ENCODE data around the gene SAMD4B. TPM values are rescaled to one million over a fixed set of nuclear protein-coding genes. Genes with fewer than 3 reads are reported as not detected.

SAMD4B gene
- total and polyA plus RNA-seq, 10 of the 15 experiments (the other 5 are each of a cell fraction or from before 2014, with no cell fraction given), result 2.4 to 43.3 (median 23.9) TPM

DNA sequence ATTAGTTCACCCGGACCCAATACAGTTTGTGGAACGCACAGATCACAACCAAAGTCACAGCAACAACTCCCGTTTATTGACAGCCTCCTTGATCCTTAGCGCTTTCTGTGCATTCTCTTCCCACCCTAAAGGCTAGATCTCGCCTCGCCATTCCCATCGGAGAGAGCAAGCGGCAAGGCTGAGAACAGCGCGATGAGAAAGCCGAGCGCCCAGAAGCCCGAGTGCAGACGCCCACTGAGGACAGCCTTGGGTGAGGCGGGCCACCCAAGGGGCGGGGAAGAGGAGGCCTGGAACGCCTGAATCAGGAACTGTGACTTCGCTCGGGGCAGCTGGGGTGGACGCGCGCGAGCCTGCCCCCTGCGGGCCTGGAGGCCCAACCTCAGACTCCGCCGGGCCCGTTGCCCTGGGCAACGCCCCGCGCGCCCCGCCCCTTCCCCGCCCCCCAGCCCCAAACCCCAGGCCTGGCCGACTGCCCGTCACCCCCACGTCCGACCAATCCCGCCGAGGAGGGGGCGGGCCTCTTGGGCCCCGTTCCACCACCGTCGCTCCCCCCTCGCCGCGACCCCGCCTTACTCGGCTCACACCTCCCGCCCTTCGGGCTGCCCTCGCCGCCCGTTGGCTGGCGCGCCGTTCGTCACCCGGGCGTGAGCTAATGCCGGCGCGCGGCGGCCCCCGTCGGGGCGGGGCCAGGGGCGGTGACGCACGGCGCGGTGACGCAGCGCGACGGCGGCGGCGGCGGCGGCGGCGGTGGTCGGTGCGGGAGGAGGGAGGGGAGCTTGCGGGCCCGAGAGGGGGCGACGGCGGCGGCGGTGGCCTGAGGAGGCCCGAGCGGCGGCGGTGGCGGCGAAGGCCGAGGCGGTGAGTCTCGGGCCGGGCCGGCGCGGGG is at the start of gene SAMD4B (continued):
- TF ChIP-seq, protein P1, sequence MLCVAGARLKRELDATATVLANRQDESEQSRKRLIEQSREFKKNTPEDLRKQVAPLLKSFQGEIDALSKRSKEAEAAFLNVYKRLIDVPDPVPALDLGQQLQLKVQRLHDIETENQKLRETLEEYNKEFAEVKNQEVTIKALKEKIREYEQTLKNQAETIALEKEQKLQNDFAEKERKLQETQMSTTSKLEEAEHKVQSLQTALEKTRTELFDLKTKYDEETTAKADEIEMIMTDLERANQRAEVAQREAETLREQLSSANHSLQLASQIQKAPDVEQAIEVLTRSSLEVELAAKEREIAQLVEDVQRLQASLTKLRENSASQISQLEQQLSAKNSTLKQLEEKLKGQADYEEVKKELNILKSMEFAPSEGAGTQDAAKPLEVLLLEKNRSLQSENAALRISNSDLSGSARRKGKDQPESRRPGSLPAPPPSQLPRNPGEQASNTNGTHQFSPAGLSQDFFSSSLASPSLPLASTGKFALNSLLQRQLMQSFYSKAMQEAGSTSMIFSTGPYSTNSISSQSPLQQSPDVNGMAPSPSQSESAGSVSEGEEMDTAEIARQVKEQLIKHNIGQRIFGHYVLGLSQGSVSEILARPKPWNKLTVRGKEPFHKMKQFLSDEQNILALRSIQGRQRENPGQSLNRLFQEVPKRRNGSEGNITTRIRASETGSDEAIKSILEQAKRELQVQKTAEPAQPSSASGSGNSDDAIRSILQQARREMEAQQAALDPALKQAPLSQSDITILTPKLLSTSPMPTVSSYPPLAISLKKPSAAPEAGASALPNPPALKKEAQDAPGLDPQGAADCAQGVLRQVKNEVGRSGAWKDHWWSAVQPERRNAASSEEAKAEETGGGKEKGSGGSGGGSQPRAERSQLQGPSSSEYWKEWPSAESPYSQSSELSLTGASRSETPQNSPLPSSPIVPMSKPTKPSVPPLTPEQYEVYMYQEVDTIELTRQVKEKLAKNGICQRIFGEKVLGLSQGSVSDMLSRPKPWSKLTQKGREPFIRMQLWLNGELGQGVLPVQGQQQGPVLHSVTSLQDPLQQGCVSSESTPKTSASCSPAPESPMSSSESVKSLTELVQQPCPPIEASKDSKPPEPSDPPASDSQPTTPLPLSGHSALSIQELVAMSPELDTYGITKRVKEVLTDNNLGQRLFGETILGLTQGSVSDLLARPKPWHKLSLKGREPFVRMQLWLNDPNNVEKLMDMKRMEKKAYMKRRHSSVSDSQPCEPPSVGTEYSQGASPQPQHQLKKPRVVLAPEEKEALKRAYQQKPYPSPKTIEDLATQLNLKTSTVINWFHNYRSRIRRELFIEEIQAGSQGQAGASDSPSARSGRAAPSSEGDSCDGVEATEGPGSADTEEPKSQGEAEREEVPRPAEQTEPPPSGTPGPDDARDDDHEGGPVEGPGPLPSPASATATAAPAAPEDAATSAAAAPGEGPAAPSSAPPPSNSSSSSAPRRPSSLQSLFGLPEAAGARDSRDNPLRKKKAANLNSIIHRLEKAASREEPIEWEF (IDR thresholded peaks at IDR 0.05; ENCODE audit: insufficient replicate concordance, low read depth, low read length), result no peak
- no peak for TF ChIP-seq E2F4 (IDR thresholded peaks at IDR 0.05; ENCODE audit: low read depth, low read length)
- TF ChIP-seq POLR2AphosphoS5 (IDR thresholded peaks at IDR 0.05; ENCODE audit: low read length), result peak; percentile 97
- TF ChIP-seq RUNX3 (IDR thresholded peaks at IDR 0.05; ENCODE audit: low read length), result peak; percentile 66
- TF ChIP-seq, protein P2, sequence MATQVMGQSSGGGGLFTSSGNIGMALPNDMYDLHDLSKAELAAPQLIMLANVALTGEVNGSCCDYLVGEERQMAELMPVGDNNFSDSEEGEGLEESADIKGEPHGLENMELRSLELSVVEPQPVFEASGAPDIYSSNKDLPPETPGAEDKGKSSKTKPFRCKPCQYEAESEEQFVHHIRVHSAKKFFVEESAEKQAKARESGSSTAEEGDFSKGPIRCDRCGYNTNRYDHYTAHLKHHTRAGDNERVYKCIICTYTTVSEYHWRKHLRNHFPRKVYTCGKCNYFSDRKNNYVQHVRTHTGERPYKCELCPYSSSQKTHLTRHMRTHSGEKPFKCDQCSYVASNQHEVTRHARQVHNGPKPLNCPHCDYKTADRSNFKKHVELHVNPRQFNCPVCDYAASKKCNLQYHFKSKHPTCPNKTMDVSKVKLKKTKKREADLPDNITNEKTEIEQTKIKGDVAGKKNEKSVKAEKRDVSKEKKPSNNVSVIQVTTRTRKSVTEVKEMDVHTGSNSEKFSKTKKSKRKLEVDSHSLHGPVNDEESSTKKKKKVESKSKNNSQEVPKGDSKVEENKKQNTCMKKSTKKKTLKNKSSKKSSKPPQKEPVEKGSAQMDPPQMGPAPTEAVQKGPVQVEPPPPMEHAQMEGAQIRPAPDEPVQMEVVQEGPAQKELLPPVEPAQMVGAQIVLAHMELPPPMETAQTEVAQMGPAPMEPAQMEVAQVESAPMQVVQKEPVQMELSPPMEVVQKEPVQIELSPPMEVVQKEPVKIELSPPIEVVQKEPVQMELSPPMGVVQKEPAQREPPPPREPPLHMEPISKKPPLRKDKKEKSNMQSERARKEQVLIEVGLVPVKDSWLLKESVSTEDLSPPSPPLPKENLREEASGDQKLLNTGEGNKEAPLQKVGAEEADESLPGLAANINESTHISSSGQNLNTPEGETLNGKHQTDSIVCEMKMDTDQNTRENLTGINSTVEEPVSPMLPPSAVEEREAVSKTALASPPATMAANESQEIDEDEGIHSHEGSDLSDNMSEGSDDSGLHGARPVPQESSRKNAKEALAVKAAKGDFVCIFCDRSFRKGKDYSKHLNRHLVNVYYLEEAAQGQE (IDR thresholded peaks at IDR 0.05; ENCODE audit: low read depth, low read length), result 0 out of 2 replicates have a peak, but pooled peaks have one; percentile 20
- TF ChIP-seq POLR2AphosphoS2 (IDR thresholded peaks at IDR 0.05; ENCODE audit: low read depth, low read length), result peak; percentile 85
- 0 out of 2 replicates have a peak, but pooled peaks have one; percentile 55 for TF ChIP-seq MYB (IDR thresholded peaks at IDR 0.05; ENCODE audit: borderline replicate concordance, low read depth, low read length)
- peak; percentile 2; the same call in 1 of the 2 replicates for TF ChIP-seq RAD21 (IDR thresholded peaks at IDR 0.05; ENCODE audit: insufficient read depth, low read depth, low read length)
- no peak for TF ChIP-seq FOXM1 (IDR thresholded peaks at IDR 0.05; ENCODE audit: low read depth, low read length)
- no peak for TF ChIP-seq YBX1 (IDR thresholded peaks at IDR 0.05)
- peak; percentile 94 for TF ChIP-seq CBX5 (IDR thresholded peaks at IDR 0.05; ENCODE audit: low read depth)
- TF ChIP-seq NFXL1 (IDR thresholded peaks at IDR 0.05; ENCODE audit: borderline replicate concordance), result no peak
- TF ChIP-seq ZBTB40 (IDR thresholded peaks at IDR 0.05; ENCODE audit: borderline replicate concordance), result peak; percentile 77
- no peak for TF ChIP-seq JUNB (IDR thresholded peaks at IDR 0.05)
